Activated CD8-positive, alpha-beta memory T cell treated with anti-CD3 and anti-CD28 coated beads for 36 hours (primary cell): ENCODE measurements around the gene LKAAEAR1. TPM values are rescaled to one million over a fixed set of nuclear protein-coding genes. Genes with fewer than 3 reads are reported as not detected.

Experiments used
- CTCF ChIA-PET: fragments of 350-600 bp; sonication (Branson Sonifier 250); formaldehyde crosslinking; loops from one replicate; lab custom pipeline; 2021; ENCODE audit warnings: antibody characterized with exemption; lab: Charles Lee
- POLR2A ChIA-PET: fragments of 350-600 bp; sonication (Branson Sonifier 250); formaldehyde crosslinking; loops from one replicate; lab custom pipeline; 2021; ENCODE audit warnings: antibody characterized with exemption; lab: Charles Lee
- total RNA-seq, 2 experiments: library from RNA; stranded (reverse); gene quantifications; one replicate each; pipeline ENCODE4 v1.2.3, GENCODE V29; 2021

Gene LKAAEAR1
- total RNA-seq, 2 experiments from 2014 or later = 0.42 TPM; not detected in 1

DNA sequence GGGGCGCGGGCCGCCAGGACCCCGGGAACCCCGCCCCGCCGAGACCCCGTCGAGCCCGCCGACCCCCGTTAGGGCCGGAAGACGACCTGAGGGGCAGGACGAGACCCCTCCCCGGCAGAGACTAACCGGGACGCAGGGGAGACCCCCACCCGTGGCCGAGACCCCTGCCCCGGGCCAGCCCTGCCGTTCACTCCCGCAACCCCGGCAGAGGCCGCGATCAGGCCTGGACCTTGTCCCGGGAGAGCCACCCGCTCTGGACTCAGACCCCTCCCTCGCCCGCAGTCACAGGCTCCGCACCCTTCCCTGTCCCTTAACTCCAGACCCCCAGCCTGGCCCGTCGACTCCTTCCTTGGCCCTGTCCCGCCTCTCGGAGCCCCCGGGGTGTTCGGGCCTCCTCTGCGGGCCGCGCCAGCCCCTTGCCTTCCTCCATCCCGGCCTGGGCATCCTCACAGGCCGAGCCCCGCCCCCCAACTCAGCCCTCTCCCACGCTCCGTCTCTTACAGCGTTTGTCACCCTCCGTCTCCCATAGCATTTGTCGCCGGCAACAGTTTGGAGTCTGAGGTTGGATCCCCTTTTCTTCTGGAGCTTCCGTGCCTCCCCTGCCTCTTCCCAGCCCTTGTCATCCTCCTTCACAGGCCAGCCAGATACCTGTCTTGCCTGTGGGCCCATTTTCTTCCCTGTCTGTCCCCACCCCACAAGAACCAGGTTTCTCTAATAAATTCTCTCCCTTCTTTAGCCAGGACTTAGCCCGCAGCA, 20.6 kb downstream of the LKAAEAR1 start:
- CTCF ChIA-PET = interaction anchor here (0.7 to 6.7 kb wide), 4 partner anchors 24 to 83 kb away, joined by 3 to 67 read pairs (median 6); partner anchors contain the start of gene PRPF6
- POLR2A ChIA-PET = interaction anchor here (0.6 to 1.5 kb wide), 3 partner anchors 16 to 543 kb away, joined by 4 read pairs; partner anchors contain the start of genes OPRL1, PPDPF, RGS19 and UCKL1

- CTCF ChIA-PET = interaction anchor here (0.7 to 6.7 kb wide), 4 partner anchors 11 to 82 kb away, joined by 3 to 67 read pairs (median 5); partner anchors contain the start of gene PRPF6
- POLR2A ChIA-PET = interaction anchor here (0.6 to 1.5 kb wide), 3 partner anchors 17 to 542 kb away, joined by 4 read pairs; partner anchors contain the start of genes OPRL1, PPDPF, RGS19 and UCKL1
These were observed 21.4 kb downstream of the LKAAEAR1 start, which contains the start of gene TCEA2 for GRCh38 chr20:64062596-64063388. Gene TCEA2, plus strand, starts transcription at chr20:64063198. Its CDS starts 115 bp downstream, at chr20:64063313.

- POLR2A ChIA-PET = interaction anchor here (1.1 to 1.5 kb wide), 2 partner anchors 106 to 541 kb away, joined by 4 read pairs; partner anchors contain the start of genes PPDPF and UCKL1
- CTCF ChIA-PET = interaction anchor here (1.6 to 6.7 kb wide), 3 partner anchors 10 to 37 kb away, joined by 3 to 67 read pairs (median 7); no protein-coding TSS in a partner anchor
These were observed 22.0 kb downstream of the LKAAEAR1 start for GRCh38 chr20:64062276-64062595.

GRCh38 chr20:64058536-64058935, 25.7 kb downstream of the LKAAEAR1 start:
- POLR2A ChIA-PET = no interaction called here

DNA sequence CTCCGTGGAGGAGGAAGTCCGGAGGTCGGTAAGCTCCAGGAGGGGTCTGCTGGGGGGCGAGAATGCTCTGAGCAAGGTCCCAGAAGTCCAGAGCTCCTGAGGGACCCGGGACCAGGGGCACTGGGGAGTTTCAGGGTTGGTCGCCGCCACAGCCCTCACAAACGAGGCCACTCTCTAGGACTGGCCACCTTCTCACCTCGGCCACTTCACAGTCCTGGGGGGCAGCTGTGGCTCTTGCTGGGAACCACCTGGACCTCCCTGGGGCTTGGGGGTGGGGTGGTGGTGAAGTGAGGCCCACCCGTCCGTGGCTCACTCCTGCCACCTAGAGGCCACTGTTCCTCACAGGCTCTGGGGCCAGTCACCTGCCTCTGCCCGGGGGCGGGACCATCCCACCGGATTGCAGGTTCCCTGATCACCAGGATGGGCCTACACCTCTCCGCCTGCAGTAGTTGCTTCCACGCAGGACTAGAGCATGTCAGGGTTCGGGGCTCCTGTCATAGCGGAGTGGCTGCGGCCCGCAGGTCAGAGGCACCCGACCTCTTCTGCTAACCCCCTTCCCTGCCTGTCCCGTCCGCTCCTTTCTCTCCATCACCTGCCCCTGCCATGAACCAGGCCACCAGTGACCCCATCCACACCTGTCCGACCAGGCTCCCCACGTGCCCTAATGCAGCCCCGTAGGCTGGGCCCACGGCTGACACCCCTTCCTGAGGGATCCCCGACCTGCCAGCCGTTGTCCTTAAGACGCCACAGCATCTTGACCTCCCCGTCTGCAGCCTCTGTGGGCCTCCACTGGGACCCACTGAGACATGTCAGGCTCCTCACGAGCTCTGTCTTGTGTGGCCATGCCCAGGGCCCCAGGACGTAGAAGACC, 26.3 kb downstream of the LKAAEAR1 start:
- POLR2A ChIA-PET = no interaction called here

More at GRCh38 chr20:64058536-64058935, 25.7 kb downstream of the LKAAEAR1 start:
- CTCF ChIA-PET = interaction anchor here (0.7 to 6.7 kb wide), 2 partner anchors 19 to 185 kb away, joined by 4 to 67 read pairs; no protein-coding TSS in a partner anchor

DNA sequence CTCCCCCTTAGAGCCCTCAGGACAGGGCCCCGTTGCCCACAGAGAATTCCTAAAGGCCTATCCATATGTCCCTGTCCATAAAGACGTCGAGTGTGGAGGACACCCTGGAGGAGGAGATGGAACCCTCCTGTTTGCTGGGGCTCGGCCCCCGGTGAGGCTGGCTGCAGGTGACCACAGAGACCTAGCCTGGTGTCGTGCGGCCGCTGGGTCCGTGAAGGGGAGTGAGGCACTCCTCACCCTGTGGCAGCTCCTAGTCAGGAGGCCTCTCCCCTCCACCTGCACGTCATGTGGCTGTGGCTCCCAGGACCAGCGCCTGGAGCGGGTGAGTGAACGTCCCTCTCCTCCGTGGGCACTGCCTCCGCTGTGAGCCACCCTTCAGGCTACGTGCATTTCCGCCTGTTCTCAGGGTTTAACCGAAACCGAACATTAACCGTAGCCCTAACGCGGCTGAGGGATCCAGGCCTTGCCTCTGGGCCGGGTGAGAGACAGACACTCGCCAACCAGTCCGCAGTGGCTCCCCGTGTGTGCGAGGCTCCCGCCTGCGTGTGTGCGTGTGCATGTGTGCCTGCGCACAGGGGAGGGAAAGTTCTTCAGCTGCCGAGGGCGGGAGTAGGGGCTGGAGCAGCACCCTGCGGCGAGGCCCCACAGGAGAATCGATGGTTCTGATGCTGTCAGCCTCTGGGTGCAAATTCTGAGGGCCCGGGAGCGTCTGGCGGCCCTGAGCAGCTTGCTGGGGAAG, 27.1 kb downstream of the LKAAEAR1 start:
- ChIA-PET POLR2A (no interaction called here), CTCF (interaction anchor here (0.6 to 6.7 kb wide), 11 partner anchors 14 to 168 kb away, joined by 3 to 67 read pairs (median 3); partner anchors contain the start of genes PRPF6, SAMD10 and UCKL1)

More for the DNA sequence above, 26.3 kb downstream of the LKAAEAR1 start:
- CTCF ChIA-PET = interaction anchor here (0.6 to 6.7 kb wide), 11 partner anchors 14 to 167 kb away, joined by 3 to 67 read pairs (median 3); partner anchors contain the start of genes PRPF6, SAMD10 and UCKL1

- ChIA-PET POLR2A (no interaction called here), CTCF (interaction anchor here (6.7 kb wide), 1 partner anchor 17 kb away, joined by 67 read pairs; no protein-coding TSS in a partner anchor)
These were observed 27.6 kb downstream of the LKAAEAR1 start for GRCh38 chr20:64056639-64056888.

DNA sequence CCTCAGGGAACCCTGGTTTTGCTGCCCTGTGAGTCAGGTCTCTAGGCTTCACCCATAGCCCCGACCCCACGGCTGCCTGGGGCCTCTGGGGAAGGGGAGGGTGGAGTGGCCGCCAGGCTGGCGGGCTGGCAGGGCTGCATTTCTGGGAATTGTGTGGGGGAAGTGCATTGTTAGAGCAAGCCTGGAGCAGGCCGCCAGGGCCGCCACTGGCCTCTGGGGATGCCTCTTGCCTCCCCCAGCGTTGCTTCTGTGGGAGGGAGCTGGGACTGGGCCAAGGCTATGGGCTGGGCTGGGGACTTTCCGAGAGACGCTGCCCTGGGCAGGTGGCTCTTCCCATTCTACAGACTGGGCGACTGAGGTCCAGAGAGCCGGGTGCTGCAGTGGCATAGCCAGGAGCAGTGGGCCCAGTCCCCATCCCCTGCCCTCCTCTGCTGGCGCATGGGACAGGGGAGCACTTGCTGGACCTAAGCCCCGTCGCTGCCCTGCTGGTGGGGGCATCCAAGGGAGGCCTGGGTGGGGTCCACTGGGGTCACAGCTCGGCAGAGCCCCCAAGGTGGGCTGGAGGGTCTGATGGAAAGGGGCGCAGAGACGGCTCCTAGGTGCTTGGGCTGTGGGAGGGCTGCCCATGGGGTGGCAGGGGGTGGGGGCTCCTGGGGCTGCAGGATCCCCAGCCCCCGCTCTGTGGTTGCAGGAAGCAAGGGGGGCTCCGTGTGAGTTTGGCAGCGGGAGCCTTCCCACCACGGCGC, 28.1 kb downstream of the LKAAEAR1 start:
- ChIA-PET POLR2A (no interaction called here), CTCF (no interaction called here)

GRCh38 chr20:64055396-64055892, 28.8 kb downstream of the LKAAEAR1 start:
- CTCF ChIA-PET = interaction anchor here (1.1 kb wide), 1 partner anchor 17 kb away, joined by 3 read pairs; no protein-coding TSS in a partner anchor
- POLR2A ChIA-PET = no interaction called here

GRCh38 chr20:64053841-64054661, 30.1 kb downstream of the LKAAEAR1 start:
- CTCF ChIA-PET = interaction anchor here (0.6 to 4.1 kb wide), 5 partner anchors 13 to 35 kb away, joined by 3 to 17 read pairs (median 3); no protein-coding TSS in a partner anchor
- POLR2A ChIA-PET = no interaction called here

GRCh38 chr20:64052987-64053840, 31.0 kb downstream of the LKAAEAR1 start:
- CTCF ChIA-PET = interaction anchor here (0.6 to 4.1 kb wide), 4 partner anchors 9 to 69 kb away, joined by 3 to 17 read pairs (median 6); no protein-coding TSS in a partner anchor
- POLR2A ChIA-PET = no interaction called here

DNA sequence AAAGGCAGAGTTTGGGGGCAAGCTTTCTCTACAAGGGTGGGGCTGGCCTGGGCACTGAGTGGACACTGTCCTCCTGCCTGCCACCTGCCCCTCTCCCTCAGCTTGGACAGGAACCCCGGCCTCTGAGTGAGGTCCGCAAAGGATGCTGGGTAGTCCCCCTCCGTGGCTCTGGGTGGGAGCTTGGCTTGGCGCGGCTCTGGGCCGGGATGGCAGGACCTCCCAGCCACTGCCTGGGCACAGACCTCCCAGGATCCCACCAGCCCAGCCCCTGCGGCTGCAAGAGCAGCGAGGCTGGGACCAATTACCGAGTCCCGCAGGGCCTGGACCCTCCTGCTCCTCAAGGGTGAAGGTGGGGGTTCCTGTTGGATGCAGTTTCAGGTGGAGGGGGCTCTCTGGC, 31.9 kb downstream of the LKAAEAR1 start:
- CTCF ChIA-PET = interaction anchor here (0.6 to 4.1 kb wide), 3 partner anchors 9 to 70 kb away, joined by 3 to 17 read pairs (median 7); no protein-coding TSS in a partner anchor

GRCh38 chr20:64051561-64052325, 32.5 kb downstream of the LKAAEAR1 start:
- ChIA-PET POLR2A (no interaction called here), CTCF (interaction anchor here (1.5 to 4.1 kb wide), 3 partner anchors 8 to 13 kb away, joined by 5 to 17 read pairs (median 7); no protein-coding TSS in a partner anchor)

More for the DNA sequence above, 31.9 kb downstream of the LKAAEAR1 start:
- POLR2A ChIA-PET = no interaction called here

GRCh38 chr20:64051033-64051452, 33.2 kb downstream of the LKAAEAR1 start:
- ChIA-PET POLR2A (no interaction called here), CTCF (interaction anchor here (1.5 to 4.1 kb wide), 3 partner anchors 9 to 12 kb away, joined by 5 to 17 read pairs (median 7); no protein-coding TSS in a partner anchor)
